ENCODE results near the gene ATG7.
"Not testable (repeated sequence)": the region's sequence is repeated elsewhere in the genome, so short reads cannot be mapped to it uniquely, and the experiment has no call there.

ATG7 gene

DNA sequence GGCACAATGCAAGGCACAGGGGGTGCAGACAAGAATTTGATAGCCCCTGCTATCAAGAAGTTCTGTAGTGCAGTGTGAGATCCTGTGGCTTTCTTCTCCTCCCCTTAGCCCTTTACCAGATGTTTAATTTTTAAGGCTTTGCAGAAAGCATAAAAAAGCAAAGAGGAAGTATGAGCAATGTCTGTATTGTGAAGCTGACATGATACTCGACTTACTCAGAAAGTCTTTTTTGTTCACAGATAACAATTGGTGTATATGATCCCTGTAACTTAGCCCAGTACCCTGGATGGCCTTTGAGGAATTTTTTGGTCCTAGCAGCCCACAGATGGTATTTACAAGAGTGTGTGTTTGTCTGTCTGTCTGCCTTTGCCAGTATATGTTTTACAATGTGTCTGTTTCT lies 58.9 kb downstream of the ATG7 start:
- Histone ChIP-seq H3K4me3 (ENCODE audit: low read depth, low read length) (no peak overlapping the region), H3K27me3 (replicated peaks) (no peaks in the 10 kb centered on the region), H3K36me3 (replicated peaks) (no peaks in the 10 kb centered on the region), H3K27ac (peak overlapping the region; percentile 17)
- in situ Hi-C loops (cut with HindIII; ENCODE audit: low pct_ligation_motif_present, low sequenced_read_pairs): no loop called here
- TF ChIP-seq, protein P1, sequence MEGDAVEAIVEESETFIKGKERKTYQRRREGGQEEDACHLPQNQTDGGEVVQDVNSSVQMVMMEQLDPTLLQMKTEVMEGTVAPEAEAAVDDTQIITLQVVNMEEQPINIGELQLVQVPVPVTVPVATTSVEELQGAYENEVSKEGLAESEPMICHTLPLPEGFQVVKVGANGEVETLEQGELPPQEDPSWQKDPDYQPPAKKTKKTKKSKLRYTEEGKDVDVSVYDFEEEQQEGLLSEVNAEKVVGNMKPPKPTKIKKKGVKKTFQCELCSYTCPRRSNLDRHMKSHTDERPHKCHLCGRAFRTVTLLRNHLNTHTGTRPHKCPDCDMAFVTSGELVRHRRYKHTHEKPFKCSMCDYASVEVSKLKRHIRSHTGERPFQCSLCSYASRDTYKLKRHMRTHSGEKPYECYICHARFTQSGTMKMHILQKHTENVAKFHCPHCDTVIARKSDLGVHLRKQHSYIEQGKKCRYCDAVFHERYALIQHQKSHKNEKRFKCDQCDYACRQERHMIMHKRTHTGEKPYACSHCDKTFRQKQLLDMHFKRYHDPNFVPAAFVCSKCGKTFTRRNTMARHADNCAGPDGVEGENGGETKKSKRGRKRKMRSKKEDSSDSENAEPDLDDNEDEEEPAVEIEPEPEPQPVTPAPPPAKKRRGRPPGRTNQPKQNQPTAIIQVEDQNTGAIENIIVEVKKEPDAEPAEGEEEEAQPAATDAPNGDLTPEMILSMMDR (IDR thresholded peaks at IDR 0.05; ENCODE audit: low read depth, low read length, missing control alignments): no peak
- no peak for DNase-seq

DNA sequence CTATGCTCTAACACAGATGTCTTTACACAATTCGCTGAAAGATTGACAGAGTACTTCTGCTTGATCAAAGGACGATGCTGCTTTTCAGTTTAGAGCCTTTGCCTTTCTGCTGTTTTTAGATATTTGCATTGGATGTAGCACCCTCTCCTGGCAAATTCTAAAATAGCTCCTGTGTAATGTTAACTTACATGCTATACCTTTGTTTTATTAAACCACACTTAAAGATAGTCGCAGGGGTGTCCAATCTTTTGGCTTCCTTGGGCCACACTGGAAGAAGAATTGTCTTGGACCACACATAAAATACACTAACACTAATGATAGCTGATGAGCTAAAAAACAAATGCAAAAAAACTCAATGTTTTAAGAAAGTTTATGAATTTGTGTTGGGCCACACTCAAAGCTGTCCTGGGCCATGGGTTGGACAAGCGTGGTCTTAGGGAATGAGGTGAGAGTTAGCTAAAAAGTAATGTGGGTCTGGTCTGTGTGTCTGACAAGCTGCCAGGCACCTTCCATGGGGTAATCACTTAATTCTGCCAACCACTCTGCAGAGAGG lies 62.9 kb downstream of the ATG7 start:
- peak; percentile 75 for DNase-seq
- Histone ChIP-seq H3K36me3 (replicated peaks) (no peaks in the 10 kb centered on the region), H3K27ac (no peak overlapping the region), H3K27me3 (replicated peaks) (no peaks in the 10 kb centered on the region), H3K4me3 (ENCODE audit: low read depth, low read length) (no peak overlapping the region)
- TF ChIP-seq, protein P1 (IDR thresholded peaks at IDR 0.05; ENCODE audit: low read depth, low read length, missing control alignments): peak; percentile 60
- in situ Hi-C loops (cut with HindIII; ENCODE audit: low pct_ligation_motif_present, low sequenced_read_pairs): no loop called here

DNA sequence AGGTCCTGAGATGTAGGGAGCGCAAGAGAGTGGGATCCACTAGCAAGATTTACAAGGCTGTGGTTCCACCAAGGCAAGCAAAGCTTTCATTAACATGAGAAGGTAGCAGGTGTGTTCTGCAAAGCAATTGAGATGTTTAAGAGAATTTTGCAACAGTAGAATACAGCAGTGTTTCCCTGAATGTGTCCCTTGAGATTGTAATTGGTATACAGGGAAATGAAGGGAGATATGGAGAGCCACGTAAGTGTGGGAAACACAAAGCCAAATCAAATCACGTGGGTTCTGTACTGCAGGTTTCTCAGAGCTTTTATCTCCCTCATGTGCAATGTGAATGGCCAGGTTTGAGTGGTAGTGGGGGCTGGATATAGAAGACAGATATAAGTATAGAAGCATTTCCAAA lies 67.3 kb downstream of the ATG7 start:
- Histone ChIP-seq H3K4me3 (ENCODE audit: low read depth, low read length) (no peak overlapping the region), H3K36me3 (replicated peaks) (peaks cover 3% of the 10 kb centered on the region), H3K27ac (no peak overlapping the region), H3K27me3 (replicated peaks) (no peaks in the 10 kb centered on the region)
- DNase-seq: no peak
- TF ChIP-seq, protein P1 (IDR thresholded peaks at IDR 0.05; ENCODE audit: low read depth, low read length, missing control alignments): no peak
- in situ Hi-C loops (cut with HindIII; ENCODE audit: low pct_ligation_motif_present, low sequenced_read_pairs): no loop called here

DNA sequence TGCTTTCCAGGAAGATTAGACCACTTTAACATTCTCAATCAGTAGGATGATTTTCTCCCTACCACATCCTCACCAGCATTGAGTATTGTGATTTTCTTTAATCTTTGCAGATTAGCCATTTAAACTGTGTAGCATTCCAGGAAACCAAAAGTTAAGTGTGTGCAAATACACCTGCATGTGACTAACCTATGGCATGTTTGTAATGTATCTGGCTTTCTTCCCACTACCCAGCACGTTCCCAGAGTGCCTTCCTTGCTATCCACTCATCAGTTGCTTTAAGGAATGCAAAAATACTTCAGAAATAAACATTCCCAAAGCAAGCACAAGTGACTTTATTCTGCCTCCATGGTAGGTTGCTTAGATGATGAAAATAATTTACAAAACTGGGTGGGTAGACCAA lies 74.2 kb downstream of the ATG7 start:
- TF ChIP-seq, protein P1 (IDR thresholded peaks at IDR 0.05; ENCODE audit: low read depth, low read length, missing control alignments): no peak
- DNase-seq: no peak
- no peak overlapping the region for H3K27ac ChIP-seq
- H3K4me3 ChIP-seq (ENCODE audit: low read depth, low read length): no peak overlapping the region
- in situ Hi-C loops (cut with HindIII; ENCODE audit: low pct_ligation_motif_present, low sequenced_read_pairs): no loop called here
- no peaks in the 10 kb centered on the region for H3K27me3 ChIP-seq (replicated peaks)
- H3K36me3 ChIP-seq (replicated peaks): peaks cover 15% of the 10 kb centered on the region

DNA sequence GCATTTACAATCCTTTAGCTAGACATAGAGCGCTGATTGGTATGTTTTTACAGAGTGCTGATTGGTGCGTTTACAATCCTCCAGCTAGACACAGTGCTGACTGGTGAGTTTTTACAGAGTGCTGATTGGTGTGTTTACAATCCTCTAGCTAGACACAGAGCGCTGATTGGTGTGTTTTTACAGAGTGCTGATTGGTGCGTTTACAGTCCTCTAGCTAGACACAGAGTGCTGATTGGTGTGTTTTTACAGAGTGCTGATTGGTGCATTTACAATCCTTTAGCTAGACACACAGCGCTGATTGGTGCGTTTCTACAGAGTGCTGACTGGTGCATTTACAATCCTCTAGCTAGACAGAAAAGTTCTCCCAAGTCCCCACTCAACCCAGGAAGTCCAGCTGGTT lies 76.7 kb downstream of the ATG7 start:
- H3K27ac ChIP-seq; in situ Hi-C loops (cut with HindIII; ENCODE audit: low pct_ligation_motif_present, low sequenced_read_pairs); DNase-seq; H3K27me3 ChIP-seq (replicated peaks); H3K4me3 ChIP-seq (ENCODE audit: low read depth, low read length): not testable (repeated sequence)
- H3K36me3 ChIP-seq (replicated peaks): peaks cover 12% of the 10 kb centered on the region

DNA sequence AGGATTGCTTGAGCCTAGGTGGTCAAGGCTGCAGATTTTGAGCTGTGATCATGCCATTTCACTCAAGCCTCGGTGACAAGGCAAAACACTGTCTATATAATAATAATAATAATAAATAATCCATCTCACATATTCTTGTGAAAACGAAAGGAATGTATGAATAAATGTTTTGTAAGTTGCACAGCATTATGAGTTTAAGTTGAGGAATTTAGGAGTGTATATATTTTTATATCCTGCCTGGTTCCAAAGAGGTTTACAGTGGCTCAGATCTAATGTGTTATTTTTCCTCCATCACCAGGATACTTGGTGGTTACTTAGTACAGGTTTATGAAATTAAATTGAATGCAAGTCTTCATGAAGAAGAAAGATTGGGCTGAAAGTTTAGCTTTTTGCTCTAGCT lies 77.2 kb downstream of the ATG7 start:
- TF ChIP-seq, protein P1 (IDR thresholded peaks at IDR 0.05; ENCODE audit: low read depth, low read length, missing control alignments): no peak
- Histone ChIP-seq H3K27ac (no peak overlapping the region), H3K27me3 (replicated peaks) (no peaks in the 10 kb centered on the region), H3K36me3 (replicated peaks) (peaks cover 12% of the 10 kb centered on the region), H3K4me3 (ENCODE audit: low read depth, low read length) (no peak overlapping the region)
- in situ Hi-C loops (cut with HindIII; ENCODE audit: low pct_ligation_motif_present, low sequenced_read_pairs): no loop called here
- DNase-seq: no peak
